ENCODE results near the gene GNAS. TPM values are rescaled to one million over a fixed set of nuclear protein-coding genes. Genes with fewer than 3 reads are reported as not detected.

The GNAS gene
- total and polyA plus RNA-seq, 5 experiments from 2014 or later: 155 to 756 (median 247) TPM

- POLR2A ChIA-PET: interaction anchor here (0.7 kb wide), 1 partner anchor 360 kb away, joined by 6 read pairs; no protein-coding TSS in a partner anchor
- no peaks in the 10 kb centered on the region for H3K9me3 Mint-ChIP-seq
- H3K4me1 Mint-ChIP-seq: no peaks in the 10 kb centered on the region
- H3K4me3 Mint-ChIP-seq: no peak overlapping the region
- H3K36me3 Mint-ChIP-seq: peaks cover 0 to 5% (median 5%) of the 10 kb centered on the region in 3 donors
- DNase-seq (peak in 1 of 10 donors; percentile 35), ATAC-seq (peak; percentile 45 to 56)
- no peak overlapping the region for H3K27ac Mint-ChIP-seq
- peaks cover 8 to 28% (median 19%) of the 10 kb centered on the region in 5 donors for H3K27me3 Mint-ChIP-seq
Observed at GRCh38 chr20:58864346-58864745, 11.8 kb downstream of the GNAS start.

- Mint-ChIP-seq H3K36me3 (peaks cover 0 to 5% (median 5%) of the 10 kb centered on the region in 3 donors), H3K27ac (no peak overlapping the region), H3K4me3 (no peak overlapping the region), H3K27me3 (peaks cover 6 to 23% (median 17%) of the 10 kb centered on the region in 5 donors), H3K9me3 (no peaks in the 10 kb centered on the region), H3K4me1 (peaks cover 2 to 10% (median 6%) of the 10 kb centered on the region in 4 donors)
- POLR2A ChIA-PET: interaction anchor here (0.6 to 0.7 kb wide), 2 partner anchors 228 to 546 kb away, joined by 3 read pairs; no protein-coding TSS in a partner anchor
- DNase-seq (no peak), ATAC-seq (no peak)
Observed at GRCh38 chr20:58865843-58866242, 13.3 kb downstream of the GNAS start.

GRCh38 chr20:58867211-58867610 lies 14.7 kb downstream of the GNAS start:
- POLR2A ChIA-PET: interaction anchor here (1.0 kb wide), 1 partner anchor 19 kb away, joined by 5 read pairs; no protein-coding TSS in a partner anchor
- DNase-seq: no peak
- H3K27me3 Mint-ChIP-seq: peaks cover 0 to 13% (median 10%) of the 10 kb centered on the region in 5 donors

GRCh38 chr20:58868795-58869194 lies 16.3 kb downstream of the GNAS start:
- Mint-ChIP-seq H3K9me3 (no peaks in the 10 kb centered on the region), H3K4me1 (peaks cover 3 to 18% (median 6%) of the 10 kb centered on the region in 4 donors), H3K36me3 (no peaks in the 10 kb centered on the region), H3K27ac (no peak overlapping the region), H3K27me3 (peaks cover 0 to 5% (median 0%) of the 10 kb centered on the region in 5 donors), H3K4me3 (no peak overlapping the region)
- POLR2A ChIA-PET: interaction anchor here (1.9 kb wide), 1 partner anchor 21 kb away, joined by 5 read pairs; no protein-coding TSS in a partner anchor
- DNase-seq: no peak
- ATAC-seq: no peak

More at GRCh38 chr20:58867211-58867610, 14.7 kb downstream of the GNAS start:
- ATAC-seq: no peak
- peaks cover 3 to 13% (median 6%) of the 10 kb centered on the region in 4 donors for H3K4me1 Mint-ChIP-seq
- H3K9me3 Mint-ChIP-seq: no peaks in the 10 kb centered on the region
- H3K36me3 Mint-ChIP-seq: peaks cover 0 to 5% (median 5%) of the 10 kb centered on the region in 3 donors
- no peak overlapping the region for H3K4me3 Mint-ChIP-seq
- peak overlapping the region in 1 of 10 donors; percentile 59 for H3K27ac Mint-ChIP-seq

GRCh38 chr20:58869662-58870227 lies 17.2 kb downstream of the GNAS start:
- no peak for DNase-seq
- Mint-ChIP-seq H3K9me3 (no peaks in the 10 kb centered on the region), H3K4me1 (peaks cover 3 to 18% (median 6%) of the 10 kb centered on the region in 4 donors), H3K36me3 (no peaks in the 10 kb centered on the region), H3K4me3 (no peak overlapping the region), H3K27ac (peak overlapping the region in 1 of 10 donors; percentile 31), H3K27me3 (peaks cover 0 to 5% (median 0%) of the 10 kb centered on the region in 5 donors)
- POLR2A ChIA-PET: interaction anchor here (1.0 to 1.9 kb wide), 3 partner anchors 20 to 530 kb away, joined by 3 to 5 read pairs (median 3); no protein-coding TSS in a partner anchor
- ATAC-seq: no peak

- Mint-ChIP-seq H3K4me1 (peaks cover 3 to 18% (median 6%) of the 10 kb centered on the region in 4 donors), H3K27me3 (peaks cover 0 to 5% (median 0%) of the 10 kb centered on the region in 5 donors), H3K36me3 (no peaks in the 10 kb centered on the region), H3K27ac (peak overlapping the region in 3 of 10 donors; percentile 31 to 62 (median 33)), H3K9me3 (no peaks in the 10 kb centered on the region), H3K4me3 (no peak overlapping the region)
- POLR2A ChIA-PET: interaction anchor here (0.9 to 1.9 kb wide), 4 partner anchors 19 to 529 kb away, joined by 3 to 5 read pairs (median 4); partner anchors contain the start of gene ATP5F1E
- ATAC-seq (peak; percentile 58 to 91), DNase-seq (peak in 8 of 10 donors; percentile 34 to 61 (median 48))
Observed at GRCh38 chr20:58870293-58871014, 17.9 kb downstream of the GNAS start.

GRCh38 chr20:58871533-58872102 lies 19.1 kb downstream of the GNAS start:
- peaks cover 0 to 5% (median 0%) of the 10 kb centered on the region in 5 donors for H3K27me3 Mint-ChIP-seq
- DNase-seq (no peak), ATAC-seq (no peak)
- no peak overlapping the region for H3K4me3 Mint-ChIP-seq
- no peak overlapping the region for H3K27ac Mint-ChIP-seq
- peaks cover 4 to 18% (median 6%) of the 10 kb centered on the region in 4 donors for H3K4me1 Mint-ChIP-seq
- no peaks in the 10 kb centered on the region for H3K36me3 Mint-ChIP-seq
- POLR2A ChIA-PET: interaction anchor here (0.7 kb wide), 2 partner anchors 220 to 251 kb away, joined by 4 to 6 read pairs; no protein-coding TSS in a partner anchor
- no peaks in the 10 kb centered on the region for H3K9me3 Mint-ChIP-seq

GRCh38 chr20:58874469-58874868 lies 22.0 kb downstream of the GNAS start:
- peaks cover 0 to 3% (median 0%) of the 10 kb centered on the region in 5 donors for H3K27me3 Mint-ChIP-seq
- DNase-seq (no peak), ATAC-seq (no peak)
- POLR2A ChIA-PET: interaction anchor here (0.7 to 1.6 kb wide), 2 partner anchors 17 to 129 kb away, joined by 3 to 5 read pairs; no protein-coding TSS in a partner anchor
- H3K4me1 Mint-ChIP-seq: peaks cover 12 to 35% (median 25%) of the 10 kb centered on the region in 4 donors
- H3K9me3 Mint-ChIP-seq: no peaks in the 10 kb centered on the region
- H3K4me3 Mint-ChIP-seq: no peak overlapping the region
- peak overlapping the region in 1 of 10 donors; percentile 23 for H3K27ac Mint-ChIP-seq
- no peaks in the 10 kb centered on the region for H3K36me3 Mint-ChIP-seq

GRCh38 chr20:58875111-58875510 lies 22.6 kb downstream of the GNAS start:
- POLR2A ChIA-PET: interaction anchor here (1.6 kb wide), 1 partner anchor 16 kb away, joined by 5 read pairs; no protein-coding TSS in a partner anchor
- no peak overlapping the region for H3K4me3 Mint-ChIP-seq
- no peak for DNase-seq
- H3K9me3 Mint-ChIP-seq: no peaks in the 10 kb centered on the region
- H3K27ac Mint-ChIP-seq: peak overlapping the region in 1 of 10 donors; percentile 24
- ATAC-seq: no peak
- H3K27me3 Mint-ChIP-seq: peaks cover 0 to 3% (median 0%) of the 10 kb centered on the region in 5 donors
- H3K36me3 Mint-ChIP-seq: no peaks in the 10 kb centered on the region
- H3K4me1 Mint-ChIP-seq: peaks cover 12 to 32% (median 26%) of the 10 kb centered on the region in 4 donors

- peak overlapping the region in 1 of 10 donors; percentile 7 for H3K4me3 Mint-ChIP-seq
- POLR2A ChIA-PET: interaction anchor here (0.6 to 1.6 kb wide), 2 partner anchors 16 to 154 kb away, joined by 3 to 5 read pairs; no protein-coding TSS in a partner anchor
- DNase-seq (no peak), ATAC-seq (no peak)
- no peaks in the 10 kb centered on the region for H3K9me3 Mint-ChIP-seq
- H3K27ac Mint-ChIP-seq: no peak overlapping the region
- H3K27me3 Mint-ChIP-seq: peaks cover 0 to 1% (median 0%) of the 10 kb centered on the region in 5 donors
- H3K36me3 Mint-ChIP-seq: no peaks in the 10 kb centered on the region
- peaks cover 10 to 27% (median 22%) of the 10 kb centered on the region in 4 donors for H3K4me1 Mint-ChIP-seq
Observed at GRCh38 chr20:58875541-58876134, 23.1 kb downstream of the GNAS start.

GRCh38 chr20:58876437-58876836 lies 23.9 kb downstream of the GNAS start:
- Mint-ChIP-seq H3K9me3 (no peaks in the 10 kb centered on the region), H3K27ac (peak overlapping the region in 5 of 10 donors; percentile 38 to 88 (median 66))

More at GRCh38 chr20:58876437-58876836, 23.9 kb downstream of the GNAS start:
- POLR2A ChIA-PET: interaction anchor here (0.6 to 1.8 kb wide), 4 partner anchors 13 to 155 kb away, joined by 3 to 11 read pairs (median 3); partner anchors contain the start of gene ATP5F1E
- H3K4me3 Mint-ChIP-seq: no peak overlapping the region
- no peak for ATAC-seq
- DNase-seq: no peak
- peaks cover 8 to 23% (median 20%) of the 10 kb centered on the region in 4 donors for H3K4me1 Mint-ChIP-seq
- H3K36me3 Mint-ChIP-seq: no peaks in the 10 kb centered on the region
- no peaks in the 10 kb centered on the region for H3K27me3 Mint-ChIP-seq

Data from naive thymus-derived CD8-positive, alpha-beta T cell (primary cell).